Measurements from ENCODE around the gene ARG2. TPM values are rescaled to one million over a fixed set of nuclear protein-coding genes. Genes with fewer than 3 reads are reported as not detected.
A peak's percentile ranks its signal among the peaks of the same experiment; 100 is the strongest.

The ARG2 gene
- total and polyA plus RNA-seq, 9 of the 15 experiments (the other 6 are each of a cell fraction or from before 2014, with no cell fraction given) = 6.2 to 75.0 (median 17.8) TPM

DNA sequence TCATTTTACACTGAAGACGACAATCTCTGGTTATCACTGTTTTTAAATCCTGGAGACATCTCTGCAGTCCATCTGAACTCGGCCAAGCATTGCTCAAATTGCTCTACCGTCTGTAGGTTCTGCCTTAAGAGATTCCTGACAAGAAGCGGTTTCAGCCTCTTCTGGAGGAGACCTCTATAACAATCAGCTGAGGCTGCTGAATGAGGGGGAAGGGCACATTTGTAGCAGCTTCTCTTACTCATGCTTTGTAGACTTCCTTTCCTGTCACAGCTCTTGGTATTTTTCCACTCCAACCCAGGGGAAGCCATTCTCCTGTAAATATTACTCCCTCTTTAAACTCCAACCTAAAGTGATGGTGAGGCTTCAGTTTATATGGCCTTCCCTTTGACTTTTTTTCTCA, 3.0 kb downstream of the ARG2 start (continued):
- TF ChIP-seq TAF9B (IDR thresholded peaks at IDR 0.05; ENCODE audit: partially characterized antibody) = peak; percentile 33
- TF ChIP-seq CCNT2 (IDR thresholded peaks at IDR 0.05; ENCODE audit: borderline replicate concordance, extremely low read depth, insufficient read length, low read depth, low read length) = no peak
- no peak for TF ChIP-seq HNRNPUL1 (IDR thresholded peaks at IDR 0.05; ENCODE audit: low read length)
- TF ChIP-seq SRSF9 (IDR thresholded peaks at IDR 0.05; ENCODE audit: borderline replicate concordance, low read depth, low read length) = no peak
- TF ChIP-seq ZNF518B (CRISPR knock-in tag; IDR thresholded peaks at IDR 0.05) = no peak
- TF ChIP-seq AFF4 (CRISPR knock-in tag; IDR thresholded peaks at IDR 0.05) = no peak
- no peak for TF ChIP-seq SMC3 (conservative IDR thresholded peaks at IDR 0.05; ENCODE audit: insufficient read depth, low read depth, low read length)
- TF ChIP-seq ZC3H11A (IDR thresholded peaks at IDR 0.05; ENCODE audit: low read depth, low read length) = no peak
- TF ChIP-seq ZBTB7A (IDR thresholded peaks at IDR 0.05; ENCODE audit: borderline replicate concordance, control insufficient read depth, low read depth, low read length) = no peak
- peak in 1 of 2 experiments; percentile 54; a peak in 1 of 3 replicates for TF ChIP-seq CBX3 (IDR thresholded peaks at IDR 0.05; ENCODE audit: borderline replicate concordance in 1 of 2, low read length in 2 of 2)
- 0 out of 4 replicates have a peak, but pooled peaks of 1 of the 2 experiments have one; percentile 6 for TF ChIP-seq RAD21 (CRISPR knock-in tag; conservative IDR thresholded peaks at IDR 0.05 in 1 of 2, IDR thresholded peaks at IDR 0.05 in 1 of 2)
- TF ChIP-seq HMGN3 (IDR thresholded peaks at IDR 0.05; ENCODE audit: borderline replicate concordance, extremely low read depth, insufficient read length, low read depth, low read length) = no peak
- TF ChIP-seq, protein P1, sequence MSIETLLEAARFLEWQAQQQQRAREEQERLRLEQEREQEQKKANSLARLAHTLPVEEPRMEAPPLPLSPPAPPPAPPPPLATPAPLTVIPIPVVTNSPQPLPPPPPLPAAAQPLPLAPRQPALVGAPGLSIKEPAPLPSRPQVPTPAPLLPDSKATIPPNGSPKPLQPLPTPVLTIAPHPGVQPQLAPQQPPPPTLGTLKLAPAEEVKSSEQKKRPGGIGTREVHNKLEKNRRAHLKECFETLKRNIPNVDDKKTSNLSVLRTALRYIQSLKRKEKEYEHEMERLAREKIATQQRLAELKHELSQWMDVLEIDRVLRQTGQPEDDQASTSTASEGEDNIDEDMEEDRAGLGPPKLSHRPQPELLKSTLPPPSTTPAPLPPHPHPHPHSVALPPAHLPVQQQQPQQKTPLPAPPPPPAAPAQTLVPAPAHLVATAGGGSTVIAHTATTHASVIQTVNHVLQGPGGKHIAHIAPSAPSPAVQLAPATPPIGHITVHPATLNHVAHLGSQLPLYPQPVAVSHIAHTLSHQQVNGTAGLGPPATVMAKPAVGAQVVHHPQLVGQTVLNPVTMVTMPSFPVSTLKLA (conservative IDR thresholded peaks at IDR 0.05) = peak in 1 of 2 experiments; percentile 26; a peak in 1 of 4 replicates
- TF ChIP-seq ZKSCAN8 (CRISPR knock-in tag; IDR thresholded peaks at IDR 0.05) = 0 out of 2 replicates have a peak, but pooled peaks have one; percentile 37
- TF ChIP-seq, protein P2, sequence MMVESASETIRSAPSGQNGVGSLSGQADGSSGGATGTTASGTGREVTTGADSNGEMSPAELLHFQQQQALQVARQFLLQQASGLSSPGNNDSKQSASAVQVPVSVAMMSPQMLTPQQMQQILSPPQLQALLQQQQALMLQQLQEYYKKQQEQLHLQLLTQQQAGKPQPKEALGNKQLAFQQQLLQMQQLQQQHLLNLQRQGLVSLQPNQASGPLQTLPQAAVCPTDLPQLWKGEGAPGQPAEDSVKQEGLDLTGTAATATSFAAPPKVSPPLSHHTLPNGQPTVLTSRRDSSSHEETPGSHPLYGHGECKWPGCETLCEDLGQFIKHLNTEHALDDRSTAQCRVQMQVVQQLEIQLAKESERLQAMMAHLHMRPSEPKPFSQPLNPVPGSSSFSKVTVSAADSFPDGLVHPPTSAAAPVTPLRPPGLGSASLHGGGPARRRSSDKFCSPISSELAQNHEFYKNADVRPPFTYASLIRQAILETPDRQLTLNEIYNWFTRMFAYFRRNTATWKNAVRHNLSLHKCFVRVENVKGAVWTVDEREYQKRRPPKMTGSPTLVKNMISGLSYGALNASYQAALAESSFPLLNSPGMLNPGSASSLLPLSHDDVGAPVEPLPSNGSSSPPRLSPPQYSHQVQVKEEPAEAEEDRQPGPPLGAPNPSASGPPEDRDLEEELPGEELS (CRISPR knock-in tag; IDR thresholded peaks at IDR 0.05; ENCODE audit: borderline replicate concordance) = no peak
- TF ChIP-seq KAT8 (IDR thresholded peaks at IDR 0.05; ENCODE audit: low read depth) = no peak
